ENCODE results near the gene PRKCSH.
A peak's percentile ranks its signal among the peaks of the same experiment; 100 is the strongest.
"Not testable (repeated sequence)": the region's sequence is repeated elsewhere in the genome, so short reads cannot be mapped to it uniquely, and the experiment has no call there.

The PRKCSH gene, protein sequence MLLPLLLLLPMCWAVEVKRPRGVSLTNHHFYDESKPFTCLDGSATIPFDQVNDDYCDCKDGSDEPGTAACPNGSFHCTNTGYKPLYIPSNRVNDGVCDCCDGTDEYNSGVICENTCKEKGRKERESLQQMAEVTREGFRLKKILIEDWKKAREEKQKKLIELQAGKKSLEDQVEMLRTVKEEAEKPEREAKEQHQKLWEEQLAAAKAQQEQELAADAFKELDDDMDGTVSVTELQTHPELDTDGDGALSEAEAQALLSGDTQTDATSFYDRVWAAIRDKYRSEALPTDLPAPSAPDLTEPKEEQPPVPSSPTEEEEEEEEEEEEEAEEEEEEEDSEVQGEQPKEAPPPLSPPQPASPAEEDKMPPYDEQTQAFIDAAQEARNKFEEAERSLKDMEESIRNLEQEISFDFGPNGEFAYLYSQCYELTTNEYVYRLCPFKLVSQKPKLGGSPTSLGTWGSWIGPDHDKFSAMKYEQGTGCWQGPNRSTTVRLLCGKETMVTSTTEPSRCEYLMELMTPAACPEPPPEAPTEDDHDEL

DNA sequence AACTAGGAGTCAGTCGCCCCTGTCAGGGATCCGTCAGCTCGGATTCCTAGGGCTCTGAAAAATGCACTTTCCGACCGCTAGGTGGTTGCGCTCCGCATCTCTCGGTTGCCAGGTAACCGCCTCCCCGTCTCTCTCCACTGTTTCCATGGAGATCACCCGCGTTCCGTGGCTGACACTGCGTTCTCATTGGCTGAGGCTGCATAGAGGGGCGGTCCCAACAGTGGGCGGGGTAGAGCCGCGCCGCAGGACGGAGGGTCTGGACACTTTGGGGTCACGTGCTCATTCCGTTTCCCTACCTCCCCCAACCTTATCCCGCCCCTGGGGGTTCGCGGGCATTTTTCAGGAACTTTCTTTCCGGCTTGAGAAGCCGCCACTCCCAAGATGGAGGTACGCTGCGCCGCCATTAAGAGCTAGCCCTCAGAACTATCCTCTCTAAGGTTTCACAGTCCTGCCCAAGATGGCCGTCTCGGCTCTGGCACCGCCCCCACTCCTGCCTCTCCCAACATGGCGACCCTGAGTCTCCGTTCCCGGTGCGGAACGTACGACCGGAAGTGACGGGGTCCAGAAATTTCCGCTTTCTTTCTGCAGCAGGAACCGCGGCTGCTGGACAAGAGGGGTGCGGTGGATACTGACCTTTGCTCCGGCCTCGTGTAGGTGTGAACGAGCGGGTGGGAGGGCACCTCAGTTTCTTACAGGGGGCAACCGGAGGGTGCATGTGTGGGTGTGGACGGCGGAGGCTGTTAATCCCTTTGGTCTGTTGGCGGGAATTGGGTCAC, at the start of gene PRKCSH, which contains the start of gene ODAD3:
Gene PRKCSH (plus strand): TSS at position 579 of the 776 bp plus-strand sequence. CDS start 483 bp downstream, outside the sequence.
Gene ODAD3 (minus strand): TSS at position 65 of the 776 bp plus-strand sequence. CDS start 105 bp downstream, outside the sequence.
- intact Hi-C loops (cut with DNase I): loop anchor here (2.0 kb wide), 1 partner anchor 48 kb away; no protein-coding TSS in a partner anchor

DNA sequence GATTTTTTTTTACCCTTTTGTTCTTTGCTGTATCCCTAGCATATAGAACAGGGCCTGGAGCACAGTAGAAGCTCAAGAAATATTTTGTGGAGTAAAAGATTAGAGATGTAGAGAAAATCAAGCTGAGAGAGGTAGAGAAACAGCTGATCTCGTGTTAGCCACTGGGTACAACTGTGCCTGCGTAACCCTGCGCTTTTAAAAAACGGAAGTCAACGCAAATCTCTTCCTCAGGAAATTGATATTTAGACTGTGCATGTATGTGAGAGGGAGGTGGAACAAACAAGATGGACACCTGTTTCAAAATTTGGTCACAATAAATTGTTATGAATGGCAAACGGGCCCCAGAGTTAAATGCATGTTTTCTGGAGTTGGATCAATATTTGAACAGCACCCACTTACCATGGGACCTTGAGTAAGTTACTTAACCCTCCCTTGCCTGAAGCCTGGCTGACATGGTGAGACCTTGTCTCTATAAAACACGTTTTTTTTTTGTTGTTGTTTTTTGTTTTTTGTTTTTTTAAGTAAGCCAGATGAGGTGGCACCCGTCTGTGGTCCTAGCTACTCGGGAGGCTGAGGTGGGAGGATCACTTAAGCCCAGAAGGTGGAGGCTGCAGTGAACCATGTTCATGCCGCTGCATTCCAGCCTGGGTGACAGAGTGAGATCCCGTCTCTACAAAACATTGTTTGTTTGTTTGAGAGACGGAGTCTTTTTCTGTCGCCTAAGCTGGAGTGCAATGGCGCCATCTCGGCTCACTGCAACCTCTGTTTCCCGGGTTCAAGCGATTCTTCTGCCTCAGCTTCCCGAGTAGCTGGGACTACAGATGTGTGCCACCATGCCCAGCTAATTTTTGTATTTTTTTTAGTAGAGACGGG, 48.0 kb upstream of the PRKCSH start:
- intact Hi-C loops (cut with DNase I): no loop called here
- no peak for DNase-seq

More for the DNA sequence above, at the start of gene PRKCSH, which contains the start of gene ODAD3:
- DNase-seq: peak; percentile 99 to 100 (median 100)

DNA sequence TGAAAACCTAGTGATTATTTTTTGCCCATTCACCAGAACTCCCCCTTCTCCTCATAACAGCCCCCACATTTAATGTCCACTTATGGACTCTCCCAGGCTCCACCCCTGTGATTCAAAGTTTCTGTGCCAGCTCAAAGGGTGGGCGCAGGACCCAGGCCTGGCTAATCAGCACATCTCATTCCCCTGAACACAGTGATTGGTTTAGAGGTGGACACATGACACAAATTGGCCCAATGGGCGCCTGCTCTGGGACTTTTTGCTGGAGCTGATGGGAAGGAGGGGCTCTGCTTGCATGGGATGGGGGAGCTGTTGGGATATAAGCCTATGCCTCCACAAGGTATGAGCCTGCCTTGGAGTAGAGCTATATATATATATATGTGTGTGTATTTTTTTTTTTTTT, 45.1 kb upstream of the PRKCSH start:
- intact Hi-C loops (cut with DNase I): no loop called here
- DNase-seq: no peak

DNA sequence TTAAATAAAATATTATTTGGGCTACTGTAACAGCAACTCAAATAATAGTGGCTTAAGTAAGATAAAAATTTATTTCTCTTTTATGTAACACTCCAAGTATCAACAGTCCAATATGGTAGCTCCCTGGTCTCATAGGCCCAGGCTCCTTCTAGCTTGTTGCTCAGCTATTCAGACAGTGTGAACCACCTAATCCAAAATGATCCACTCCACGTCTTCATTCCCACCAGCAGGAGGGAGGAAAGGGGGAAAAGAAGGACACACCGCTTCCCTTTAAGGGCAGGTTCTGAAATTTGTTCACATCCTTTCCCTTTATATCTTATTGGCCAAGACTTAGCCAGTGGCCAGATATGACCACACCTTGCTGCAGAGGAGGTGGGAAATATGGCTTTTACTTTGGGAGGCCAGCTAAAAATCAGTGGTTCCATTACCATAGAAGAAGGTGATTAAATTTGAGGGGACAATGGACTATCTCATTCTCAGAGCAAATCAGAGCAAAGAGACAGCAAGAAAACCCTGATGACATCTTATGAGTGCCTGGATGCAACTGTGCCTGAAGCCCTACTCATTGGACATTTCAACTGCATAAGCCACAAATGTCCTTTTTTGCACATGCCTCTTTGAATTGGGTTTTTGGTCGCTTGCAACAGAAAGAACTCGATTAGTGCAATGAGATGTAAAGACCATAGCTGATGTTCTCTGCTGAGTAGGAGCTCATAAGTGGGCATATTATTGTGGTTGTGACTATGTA, 44.3 kb upstream of the PRKCSH start:
- DNase-seq: no peak
- intact Hi-C loops (cut with DNase I): no loop called here

DNA sequence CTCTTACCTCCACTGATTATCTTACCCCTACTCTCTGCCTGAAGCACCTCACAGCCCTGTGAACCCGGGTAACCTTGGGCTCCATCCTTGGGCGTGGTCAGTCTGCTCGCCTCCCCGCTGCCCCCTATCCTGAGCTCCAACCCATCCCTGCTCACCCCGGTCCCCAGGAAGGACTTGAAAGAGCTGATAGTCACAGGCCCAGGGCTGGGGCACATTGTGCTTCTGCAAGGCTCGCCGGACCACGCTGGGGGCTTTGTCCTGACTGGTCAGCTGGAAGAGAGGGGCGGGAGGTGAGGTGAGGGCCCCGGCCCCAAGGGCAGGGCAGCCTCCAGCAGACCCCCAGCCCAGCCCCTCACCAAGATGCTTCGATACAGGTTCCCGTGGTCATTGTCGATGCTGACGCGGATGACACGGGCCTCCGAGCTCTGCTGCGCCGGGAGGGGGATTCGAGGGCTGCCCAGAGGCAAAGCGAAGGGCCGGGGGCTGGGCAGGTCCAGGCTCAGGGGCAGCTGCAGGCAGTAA, 38.3 kb upstream of the PRKCSH start:
- intact Hi-C loops (cut with DNase I): no loop called here
- DNase-seq: no peak

DNA sequence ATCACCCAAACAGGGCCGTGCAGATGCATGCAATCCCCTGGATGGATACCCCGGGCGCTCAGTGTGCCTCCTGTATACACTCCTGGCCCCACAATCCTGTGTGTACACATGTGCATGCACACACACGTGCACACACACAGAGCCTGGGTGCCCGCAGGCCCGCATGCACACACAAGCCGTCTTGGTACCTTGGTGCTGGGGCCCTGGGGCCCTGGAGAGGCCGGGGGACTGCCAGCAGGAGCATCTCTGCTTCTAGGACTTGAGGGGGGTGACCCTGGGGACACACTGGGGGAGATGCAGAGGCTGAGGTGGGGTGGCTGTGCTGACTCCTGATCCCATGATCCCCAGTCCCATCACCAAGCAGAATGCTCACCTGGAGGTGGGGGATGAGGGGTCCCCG, 35.8 kb upstream of the PRKCSH start:
- DNase-seq: no peak
- intact Hi-C loops (cut with DNase I): no loop called here

DNA sequence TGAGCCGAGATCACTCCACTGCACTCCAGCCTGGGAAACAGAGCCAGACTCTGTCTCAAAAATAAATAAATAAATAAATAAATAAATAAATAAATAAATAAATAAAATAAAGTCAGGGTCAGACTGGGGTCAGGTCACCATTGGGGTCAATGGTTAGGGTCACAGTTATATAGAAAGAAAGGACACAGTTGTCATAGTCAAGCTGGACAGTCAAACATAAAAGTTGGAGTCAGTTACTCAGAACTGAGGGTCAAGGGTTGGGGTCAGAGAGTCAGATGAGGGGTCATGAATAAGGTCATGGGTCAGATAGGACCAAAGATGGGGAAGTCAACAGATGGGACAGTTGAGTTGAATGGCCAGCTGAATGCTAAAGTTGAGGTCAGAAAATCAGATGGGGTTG, 34.6 kb upstream of the PRKCSH start:
- intact Hi-C loops (cut with DNase I): no loop called here
- no peak for DNase-seq

DNA sequence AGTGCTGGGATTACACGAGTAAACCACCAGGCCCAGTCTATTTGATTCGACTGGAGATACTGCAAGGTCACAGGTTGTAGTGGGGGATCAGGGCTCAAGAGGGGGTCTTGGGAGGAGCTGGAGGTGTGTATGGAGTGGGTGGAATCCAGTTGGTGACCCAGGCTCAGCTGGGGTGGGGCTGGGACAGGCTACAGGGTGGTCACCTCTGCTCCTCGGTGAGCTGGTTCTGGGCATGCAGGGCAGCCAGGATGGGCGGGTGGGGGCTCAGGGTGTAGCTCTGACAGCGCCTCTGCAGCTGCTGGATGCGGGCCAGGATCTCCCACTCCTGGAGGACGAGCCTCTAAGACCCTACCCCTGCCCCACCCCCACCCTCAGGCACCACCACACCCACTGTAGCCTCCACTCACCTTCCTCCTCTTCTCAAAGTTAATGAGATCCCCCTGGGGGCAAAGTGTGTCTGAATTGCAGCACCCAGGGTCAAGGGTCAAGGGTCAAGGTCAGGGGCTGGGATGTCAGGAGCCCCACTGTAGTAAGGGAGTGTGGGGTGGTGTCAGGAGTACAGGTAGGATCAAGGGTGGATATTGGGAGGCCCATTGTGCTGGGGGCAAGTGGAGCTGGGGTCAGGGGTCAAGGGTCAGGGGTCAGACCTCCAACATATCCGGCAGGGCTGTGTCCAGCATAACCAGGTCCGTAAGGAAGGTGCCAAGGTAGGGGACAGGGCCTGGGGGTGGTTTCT, 33.5 kb upstream of the PRKCSH start:
- intact Hi-C loops (cut with DNase I): no loop called here

DNA sequence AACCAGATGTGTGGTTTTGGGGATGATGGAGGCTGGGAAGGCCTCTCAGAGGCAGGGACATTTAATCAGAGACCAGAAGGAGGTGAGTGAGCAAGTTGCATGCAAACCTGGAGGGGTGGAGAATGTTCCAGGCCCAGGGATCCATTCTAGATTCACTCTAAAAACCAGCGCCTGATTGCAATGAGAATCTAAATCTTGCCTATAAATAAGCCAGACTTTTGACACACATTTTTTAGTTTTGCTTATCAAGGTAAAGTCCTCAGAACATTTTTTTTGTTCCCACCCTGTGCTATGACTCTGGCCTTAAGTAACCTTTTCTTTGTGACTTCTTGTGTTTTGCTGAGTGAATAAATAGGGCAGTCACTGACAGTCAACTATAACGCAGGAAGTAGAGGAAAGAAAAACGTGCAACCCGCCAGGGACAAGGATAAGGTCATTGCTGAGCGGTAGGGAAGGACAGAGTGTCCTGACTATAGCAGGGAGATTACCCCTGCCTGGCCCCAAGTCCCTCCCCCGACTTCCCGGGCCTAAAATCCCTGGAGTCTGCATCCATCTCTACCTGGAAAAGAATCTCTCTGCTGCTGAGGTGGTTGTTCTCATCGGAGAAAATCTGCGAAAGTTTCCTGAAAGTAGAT, 30.7 kb upstream of the PRKCSH start:
- no peak for DNase-seq
- intact Hi-C loops (cut with DNase I): no loop called here

More for the DNA sequence above, 33.5 kb upstream of the PRKCSH start:
- no peak for DNase-seq

DNA sequence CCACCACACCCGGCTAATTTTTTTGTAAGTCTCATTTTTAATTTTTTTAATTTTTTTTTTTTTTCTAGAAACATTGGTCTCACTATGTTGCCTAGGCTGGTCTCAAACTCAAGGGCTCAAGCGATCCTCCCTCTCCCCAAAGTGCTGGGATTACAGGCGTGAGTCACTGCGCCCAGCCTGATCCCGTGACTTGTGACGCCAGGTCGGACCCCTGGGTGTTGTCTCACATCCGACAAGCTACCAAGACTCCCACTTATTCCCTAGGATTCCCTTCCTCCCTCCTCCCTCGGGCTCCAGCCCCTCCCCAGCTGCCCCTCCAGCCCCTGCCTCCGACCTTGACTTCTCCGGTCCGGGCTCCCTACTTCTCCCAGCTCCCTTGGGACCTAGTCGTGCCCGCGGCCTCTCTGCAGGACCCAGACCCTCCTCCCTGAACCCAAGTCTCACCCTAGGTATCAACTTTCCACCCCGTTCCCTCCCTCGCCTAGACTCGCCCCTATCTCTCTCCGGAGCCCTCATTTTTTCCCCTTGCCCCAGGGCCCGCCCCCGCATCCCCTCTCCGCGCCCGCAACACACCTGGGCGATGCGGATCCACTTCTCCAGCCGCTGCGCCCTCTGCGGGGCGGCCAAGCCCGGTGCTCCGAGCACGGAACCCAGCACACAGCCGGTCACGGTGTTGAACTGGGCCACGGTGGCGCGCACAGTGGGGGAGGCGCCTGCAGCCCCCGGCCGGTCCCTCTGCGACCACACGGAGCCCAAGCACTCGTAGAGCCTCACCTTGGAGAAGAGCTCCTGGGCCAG, 29.4 kb upstream of the PRKCSH start:
- intact Hi-C loops (cut with DNase I): no loop called here
- no peak for DNase-seq

DNA sequence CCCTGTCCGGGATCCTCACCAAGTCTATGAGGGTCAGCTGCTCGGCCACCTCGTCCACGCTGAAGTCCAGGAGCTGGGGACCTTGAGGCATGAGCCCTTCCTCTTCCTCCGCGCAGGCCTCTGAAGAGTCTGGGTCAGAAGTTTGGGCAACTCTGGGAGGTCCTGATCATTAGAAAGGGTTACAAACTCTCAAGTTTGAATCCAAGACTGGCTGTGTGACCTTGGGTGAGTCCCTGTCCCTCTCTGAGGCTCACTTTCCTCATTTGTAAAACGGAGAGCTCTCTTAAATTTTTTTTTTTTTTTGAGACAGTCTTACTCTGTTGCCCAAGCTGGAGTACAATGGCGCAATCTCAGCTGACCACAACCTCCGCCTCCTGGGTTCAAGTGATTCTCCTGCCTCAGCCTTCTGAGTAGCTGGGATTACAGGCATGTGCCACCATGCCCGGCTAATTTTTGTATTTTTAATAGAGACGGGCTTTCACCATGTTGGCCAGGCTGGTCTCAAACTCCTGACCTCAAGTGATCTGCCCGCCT, 28.7 kb upstream of the PRKCSH start:
- DNase-seq; intact Hi-C loops (cut with DNase I): not testable (repeated sequence)

DNA sequence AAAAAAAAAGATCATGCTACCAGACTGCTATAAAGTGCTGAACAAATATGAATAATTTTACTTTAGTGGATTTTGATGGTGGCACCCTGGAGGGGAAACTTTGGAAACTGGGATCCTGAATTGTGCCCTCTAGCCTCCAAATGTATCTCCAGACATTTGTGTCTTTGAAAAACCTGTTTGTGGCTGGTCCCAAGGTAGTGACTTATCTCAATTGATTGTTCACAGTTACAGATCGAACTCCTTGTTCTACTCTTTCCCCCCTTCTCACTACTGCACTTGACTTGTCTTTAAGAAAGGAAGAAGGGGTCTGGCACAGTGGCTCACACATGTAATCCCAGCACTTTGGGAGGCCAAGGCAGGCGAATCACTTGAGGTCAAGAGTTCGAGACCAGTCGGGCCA, 26.8 kb upstream of the PRKCSH start:
- intact Hi-C loops (cut with DNase I): no loop called here

DNA sequence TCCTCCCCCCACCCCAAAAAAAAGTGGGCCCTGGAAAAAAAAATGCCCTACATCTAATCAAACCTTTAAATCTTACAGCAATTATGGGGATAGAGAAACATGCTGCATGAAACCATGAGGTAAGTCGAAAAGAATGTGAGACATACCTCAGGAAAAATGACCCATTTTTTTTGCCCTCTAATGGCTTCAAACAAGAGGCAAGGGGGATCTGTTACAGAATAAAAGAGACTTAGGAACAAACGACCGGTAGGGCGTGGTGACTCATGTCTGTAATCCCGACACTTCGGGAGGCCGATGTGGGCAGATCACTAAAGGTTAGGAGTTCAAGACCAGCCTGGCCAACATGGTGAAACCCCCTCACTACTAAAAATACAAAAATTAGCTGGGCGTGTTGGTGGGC, 24.8 kb upstream of the PRKCSH start:
- intact Hi-C loops (cut with DNase I): no loop called here
- DNase-seq: no peak

More for the DNA sequence above, 26.8 kb upstream of the PRKCSH start:
- DNase-seq: no peak

DNA sequence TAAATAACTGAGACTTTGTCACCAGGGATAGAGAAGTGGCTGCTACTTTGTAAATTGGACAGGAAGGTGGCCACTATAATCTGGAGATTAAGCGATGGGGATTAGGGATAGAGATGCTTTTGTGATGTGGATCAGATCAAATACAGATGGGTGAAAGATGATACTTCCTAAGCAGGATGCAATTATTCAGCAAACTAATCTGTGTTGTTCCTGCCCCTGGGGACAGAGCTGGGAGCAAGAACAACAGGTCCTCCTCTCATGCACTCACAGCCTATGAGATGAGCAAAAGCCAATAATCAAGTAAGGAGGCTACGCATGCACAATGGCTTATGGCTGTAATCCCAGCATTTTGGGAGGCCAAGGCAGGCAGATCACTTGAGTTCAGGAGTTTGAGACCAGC, 20.9 kb upstream of the PRKCSH start:
- intact Hi-C loops (cut with DNase I): no loop called here
- DNase-seq: no peak

DNA sequence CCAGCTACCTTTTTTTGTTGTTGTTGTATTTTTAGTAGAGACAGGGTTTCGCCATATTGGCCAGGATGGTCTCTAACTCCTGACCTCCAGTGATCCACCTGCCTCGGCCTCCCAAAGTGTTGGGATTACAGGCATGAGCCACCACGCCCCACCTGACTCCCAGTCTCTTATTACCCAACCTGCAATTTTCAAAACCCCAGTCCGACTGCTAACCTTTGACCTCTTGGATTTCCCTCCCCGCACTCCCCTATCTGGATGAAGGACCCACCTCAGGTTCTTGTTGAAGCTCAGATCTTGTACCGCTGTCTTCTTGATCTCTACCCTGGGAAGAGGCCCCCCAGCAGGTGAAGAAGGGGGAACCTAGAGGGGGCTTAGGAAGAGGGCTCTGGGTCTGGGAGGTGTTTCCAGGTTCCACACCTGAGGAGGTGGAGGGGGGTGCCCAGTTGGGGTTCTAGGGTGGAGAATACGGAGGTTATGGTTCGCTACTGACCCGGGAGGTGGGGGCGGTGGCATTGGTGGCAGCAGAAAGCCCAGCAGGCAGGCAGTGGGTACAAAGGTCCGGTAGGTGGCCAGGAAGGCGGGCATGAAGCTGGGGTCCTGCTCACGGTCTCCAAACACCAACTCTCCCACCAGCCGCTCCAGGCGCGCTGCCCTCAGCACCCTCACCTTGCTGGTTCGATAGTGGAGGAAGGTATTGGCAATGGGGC, 18.9 kb upstream of the PRKCSH start:
- intact Hi-C loops (cut with DNase I): no loop called here
- no peak for DNase-seq

DNA sequence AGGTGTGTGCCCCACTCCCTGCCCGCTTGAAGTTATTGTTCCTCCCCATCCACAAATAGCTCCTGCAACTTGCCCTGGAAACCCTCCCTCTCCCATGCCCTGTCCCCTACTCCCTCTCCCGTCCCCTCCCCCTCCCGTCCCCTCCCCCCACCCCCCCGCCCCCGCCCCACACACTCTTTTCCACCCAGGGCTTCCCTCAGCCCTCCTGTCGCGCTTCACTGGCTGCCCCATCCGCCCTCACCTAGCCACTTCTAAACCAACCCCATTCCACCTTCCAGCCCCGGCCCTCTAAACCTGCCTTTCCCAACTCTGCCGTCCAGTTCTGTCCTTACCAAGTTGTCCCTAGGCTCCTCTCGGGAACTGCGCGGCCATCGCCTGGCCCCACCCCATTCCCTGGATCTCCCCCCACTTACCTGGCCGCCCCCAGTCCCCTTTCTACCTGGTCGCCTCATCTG, 17.3 kb upstream of the PRKCSH start:
- no peak for DNase-seq
- intact Hi-C loops (cut with DNase I): no loop called here
